ENCODE measurements around the gene SAMHD1. TPM values are rescaled to one million over a fixed set of nuclear protein-coding genes. Genes with fewer than 3 reads are reported as not detected.

Gene SAMHD1
- total and polyA plus RNA-seq, 2 donors (not counting 1 experiment from before 2014, with no cell fraction given), result 7.9 to 12.8 TPM

DNA sequence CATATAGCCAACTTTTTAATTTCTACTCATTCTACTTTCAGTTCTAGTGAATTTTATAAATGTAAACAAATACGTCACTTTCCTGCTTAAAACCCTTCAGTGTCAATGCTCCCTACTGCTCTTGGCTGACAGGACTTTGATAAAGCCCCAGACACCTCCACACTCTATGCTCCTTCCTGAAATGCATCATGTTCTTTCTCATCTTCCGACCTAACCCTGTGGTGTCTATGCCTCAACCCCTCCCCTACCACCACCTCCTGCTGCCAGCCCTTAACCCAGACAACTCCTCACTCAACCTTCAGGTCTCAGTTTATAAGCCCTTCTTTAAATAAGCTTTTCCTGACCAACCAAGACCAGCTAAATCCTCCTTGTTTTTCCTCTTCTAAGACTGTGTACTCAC lies 56.5 kb downstream of the SAMHD1 start:
- H3K27me3 Mint-ChIP-seq, result no peaks in the 10 kb centered on the region
- 85% methylated on average over 1 of the region's 2 CpGs for WGBS (ENCODE audit: insufficient coverage)

GRCh38 chr20:36893801-36894200 lies 57.7 kb downstream of the SAMHD1 start:
- no peak overlapping the region for H3K4me2 ChIP-seq (replicated peaks; ENCODE audit: low read depth, low read length, poor library complexity, severe bottlenecking)
- intact Hi-C loops (cut with micrococcal nuclease), result no loop called here
- no peaks in the 10 kb centered on the region for H3K27me3 ChIP-seq (replicated peaks in 1 of 4; ENCODE audit: control extremely low read depth in 1 of 4, control insufficient read depth in 3 of 4, insufficient read depth in 4 of 4, low read length in 3 of 4)
- H3K4me3 ChIP-seq (ENCODE audit: control extremely low read depth in 1 of 5, extremely low read depth in 1 of 5, insufficient read depth in 1 of 5, low read depth in 2 of 5, low read length in 4 of 5), result no peak overlapping the region
- no peak overlapping the region for H3K27ac ChIP-seq (ENCODE audit: low read length in 2 of 2)
- no peaks in the 10 kb centered on the region for H4K20me1 ChIP-seq (ENCODE audit: control insufficient read depth, insufficient read depth, low read length, poor library complexity, severe bottlenecking)
- no peak overlapping the region for H3K27ac Mint-ChIP-seq
- CTCF ChIA-PET, result interaction anchor here (1.2 kb wide), 1 partner anchor 11 kb away, joined by 3 read pairs; no protein-coding TSS in a partner anchor
- no peaks in the 10 kb centered on the region for H3K4me1 Mint-ChIP-seq
- H3K36me3 ChIP-seq (replicated peaks in 1 of 2; ENCODE audit: control extremely low read depth in 1 of 2, control insufficient read depth in 1 of 2, extremely low read depth in 1 of 2, insufficient read depth in 2 of 2, low read length in 1 of 2), result peaks cover 1 to 24% of the 10 kb centered on the region in 2 experiments
- no peaks in the 10 kb centered on the region for H3K4me1 ChIP-seq (ENCODE audit: control insufficient read depth in 2 of 2, insufficient read depth in 2 of 2, low read length in 2 of 2)
- no peaks in the 10 kb centered on the region for H3K9me3 ChIP-seq (ENCODE audit: control extremely low read depth in 1 of 3, control insufficient read depth in 2 of 3, insufficient read depth in 1 of 3, low read length in 2 of 3)
- no peak for DNase-seq
- H3K4me3 Mint-ChIP-seq, result no peak overlapping the region
- no peak overlapping the region for H2AFZ ChIP-seq (ENCODE audit: insufficient read depth, low read depth, low read length, poor library complexity, severe bottlenecking)
- POLR2A ChIA-PET, result no interaction called here
- H3K9ac ChIP-seq (ENCODE audit: low read length), result no peak overlapping the region
- H3K9me3 Mint-ChIP-seq (ENCODE audit: insufficient read depth), result no peaks in the 10 kb centered on the region
- ATAC-seq (ENCODE audit: low read depth), result no peak
- no peaks in the 10 kb centered on the region for H3K27me3 Mint-ChIP-seq
- WGBS (ENCODE audit: insufficient coverage), result no CpG with 5 or more reads among the region's 3 CpGs
- TF ChIP-seq, protein P1, sequence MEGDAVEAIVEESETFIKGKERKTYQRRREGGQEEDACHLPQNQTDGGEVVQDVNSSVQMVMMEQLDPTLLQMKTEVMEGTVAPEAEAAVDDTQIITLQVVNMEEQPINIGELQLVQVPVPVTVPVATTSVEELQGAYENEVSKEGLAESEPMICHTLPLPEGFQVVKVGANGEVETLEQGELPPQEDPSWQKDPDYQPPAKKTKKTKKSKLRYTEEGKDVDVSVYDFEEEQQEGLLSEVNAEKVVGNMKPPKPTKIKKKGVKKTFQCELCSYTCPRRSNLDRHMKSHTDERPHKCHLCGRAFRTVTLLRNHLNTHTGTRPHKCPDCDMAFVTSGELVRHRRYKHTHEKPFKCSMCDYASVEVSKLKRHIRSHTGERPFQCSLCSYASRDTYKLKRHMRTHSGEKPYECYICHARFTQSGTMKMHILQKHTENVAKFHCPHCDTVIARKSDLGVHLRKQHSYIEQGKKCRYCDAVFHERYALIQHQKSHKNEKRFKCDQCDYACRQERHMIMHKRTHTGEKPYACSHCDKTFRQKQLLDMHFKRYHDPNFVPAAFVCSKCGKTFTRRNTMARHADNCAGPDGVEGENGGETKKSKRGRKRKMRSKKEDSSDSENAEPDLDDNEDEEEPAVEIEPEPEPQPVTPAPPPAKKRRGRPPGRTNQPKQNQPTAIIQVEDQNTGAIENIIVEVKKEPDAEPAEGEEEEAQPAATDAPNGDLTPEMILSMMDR (IDR thresholded peaks at IDR 0.05), result no peak
- TF ChIP-seq EZH2 (IDR thresholded peaks at IDR 0.05; ENCODE audit: borderline replicate concordance, insufficient read depth, low read depth, low read length, poor library complexity, severe bottlenecking), result no peak
- no peaks in the 10 kb centered on the region for H3K79me2 ChIP-seq (ENCODE audit: control insufficient read depth, insufficient read depth, low read length)

More for the DNA sequence above, 56.5 kb downstream of the SAMHD1 start:
- Mint-ChIP-seq H3K4me1 (no peaks in the 10 kb centered on the region), H3K27ac (no peak overlapping the region), H3K9me3 (ENCODE audit: insufficient read depth) (no peaks in the 10 kb centered on the region), H3K4me3 (no peak overlapping the region)
- H3K4me2 ChIP-seq (replicated peaks; ENCODE audit: low read depth, low read length, poor library complexity, severe bottlenecking), result no peak overlapping the region
- no peaks in the 10 kb centered on the region for H4K20me1 ChIP-seq (ENCODE audit: control insufficient read depth, insufficient read depth, low read length, poor library complexity, severe bottlenecking)
- DNase-seq, result no peak
- H3K36me3 ChIP-seq (replicated peaks in 1 of 2; ENCODE audit: control extremely low read depth in 1 of 2, control insufficient read depth in 1 of 2, extremely low read depth in 1 of 2, insufficient read depth in 2 of 2, low read length in 1 of 2), result peaks cover 1 to 24% of the 10 kb centered on the region in 2 experiments
- no peaks in the 10 kb centered on the region for H3K4me1 ChIP-seq (ENCODE audit: control insufficient read depth in 2 of 2, insufficient read depth in 2 of 2, low read length in 2 of 2)
- ChIA-PET CTCF (interaction anchor here (1.0 kb wide), 1 partner anchor 8 kb away, joined by 5 read pairs; no protein-coding TSS in a partner anchor), POLR2A (no interaction called here)
- H3K4me3 ChIP-seq (ENCODE audit: control extremely low read depth in 1 of 5, extremely low read depth in 1 of 5, insufficient read depth in 1 of 5, low read depth in 2 of 5, low read length in 4 of 5), result no peak overlapping the region
- no peaks in the 10 kb centered on the region for H3K9me3 ChIP-seq (ENCODE audit: control extremely low read depth in 1 of 3, control insufficient read depth in 2 of 3, insufficient read depth in 1 of 3, low read length in 2 of 3)
- no peak overlapping the region for H3K27ac ChIP-seq (ENCODE audit: low read length in 2 of 2)
- H3K27me3 ChIP-seq (replicated peaks in 1 of 4; ENCODE audit: control extremely low read depth in 1 of 4, control insufficient read depth in 3 of 4, insufficient read depth in 4 of 4, low read length in 3 of 4), result no peaks in the 10 kb centered on the region
- no peak for ATAC-seq (ENCODE audit: low read depth)
- H2AFZ ChIP-seq (ENCODE audit: insufficient read depth, low read depth, low read length, poor library complexity, severe bottlenecking), result no peak overlapping the region
- no peak overlapping the region for H3K9ac ChIP-seq (ENCODE audit: low read length)
- TF ChIP-seq, protein P1 (IDR thresholded peaks at IDR 0.05), result no peak
- no peak for TF ChIP-seq EZH2 (IDR thresholded peaks at IDR 0.05; ENCODE audit: borderline replicate concordance, insufficient read depth, low read depth, low read length, poor library complexity, severe bottlenecking)
- intact Hi-C loops (cut with micrococcal nuclease), result no loop called here
- H3K79me2 ChIP-seq (ENCODE audit: control insufficient read depth, insufficient read depth, low read length), result no peaks in the 10 kb centered on the region
